HEK293 (cell line): Measurements from ENCODE around the gene SORCS3.

ENCODE experiments used
- CTCF ChIA-PET: fragments of 350-600 bp; formaldehyde crosslinking; extraction: SDS; loops from one replicate; lab custom pipeline; 2021; ENCODE audit warnings: antibody characterized with exemption; lab: Yijun Ruan, JAX
- POLR2A ChIA-PET: fragments of 300-600 bp; formaldehyde crosslinking; extraction: SDS; loops from one replicate; lab custom pipeline; 2020; ENCODE audit warnings: antibody characterized with exemption, inconsistent platforms; lab: Yijun Ruan, JAX
- H3K27ac ChIP-seq: fragments of 200-500 bp; sonication (Bioruptor generic); 2 replicates; pipeline ENCODE4 v1.5.1; 2014; ENCODE audit warnings: low read depth, low read length, control low read depth, inconsistent platforms; ENCODE audit errors: extremely low read depth
- H3K36me3 ChIP-seq, 2 experiments: fragments of 200-500 bp in 1 of 2; sonication (Bioruptor generic) in 1 of 2; 1 replicate in 1 of 2; 2 replicates in 1 of 2; pipeline ENCODE4 v1.5.1; 2014 to 2017; ENCODE audit warnings: inconsistent platforms in 2 of 2, low read length in 2 of 2; ENCODE audit not compliant: control insufficient read depth in 2 of 2, insufficient read depth in 1 of 2
- H3K4me1 ChIP-seq: fragments of 200-500 bp; sonication (Bioruptor generic); 2 replicates; pipeline ENCODE4 v1.5.1; 2014; ENCODE audit warnings: mild to moderate bottlenecking, low read length, inconsistent platforms; ENCODE audit not compliant: control insufficient read depth, insufficient read depth
- H3K4me3 ChIP-seq: 2 replicates; pipeline ENCODE4 v1.5.1; 2011; ENCODE audit warnings: low read depth, mild to moderate bottlenecking, control low read depth, low read length, moderate library complexity
- H3K9me3 ChIP-seq: fragments of 200-500 bp; sonication (Bioruptor generic); 2 replicates; pipeline ENCODE4 v1.5.1; 2014; ENCODE audit warnings: low read depth, low read length, inconsistent platforms; ENCODE audit not compliant: control insufficient read depth, insufficient read depth
- GFI1B ChIP-seq: fragments of 450-650 bp; formaldehyde crosslinking; IDR thresholded peaks from 2 replicates; pipeline ENCODE4 v1.5.1; 2016; ENCODE audit warnings: missing biosample characterization, missing genetic modification characterization
- GLI4 ChIP-seq: fragments of 450-650 bp; formaldehyde crosslinking; IDR thresholded peaks from 2 replicates; pipeline ENCODE4 v1.5.1; 2016; ENCODE audit warnings: missing biosample characterization, missing genetic modification characterization
- PRDM1 ChIP-seq: fragments of 450-650 bp; formaldehyde crosslinking; IDR thresholded peaks from 2 replicates; pipeline ENCODE4; 2016; ENCODE audit warnings: missing biosample characterization, missing genetic modification characterization
- ZFP37 ChIP-seq: fragments of 450-650 bp; formaldehyde crosslinking; IDR thresholded peaks from 2 replicates; pipeline ENCODE4 v1.5.1; 2016; ENCODE audit warnings: missing biosample characterization, missing genetic modification characterization
- ZNF121 ChIP-seq: fragments of 450-650 bp; formaldehyde crosslinking; IDR thresholded peaks from 2 replicates; pipeline ENCODE4 v1.5.1; 2016; ENCODE audit warnings: missing biosample characterization, missing genetic modification characterization
- ZNF155 ChIP-seq: fragments of 450-650 bp; formaldehyde crosslinking; IDR thresholded peaks from 2 replicates; pipeline ENCODE4 v1.5.1; 2016; ENCODE audit warnings: missing biosample characterization, missing genetic modification characterization
- ZNF174 ChIP-seq: fragments of 450-650 bp; formaldehyde crosslinking; IDR thresholded peaks from 2 replicates; pipeline ENCODE4 v1.5.0; 2017; ENCODE audit warnings: missing biosample characterization, mild to moderate bottlenecking, missing genetic modification characterization
- ZNF19 ChIP-seq: fragments of 450-650 bp; formaldehyde crosslinking; IDR thresholded peaks from 2 replicates; pipeline ENCODE4; 2016; ENCODE audit warnings: missing biosample characterization, missing genetic modification characterization, low read depth
- ZNF239 ChIP-seq: fragments of 450-650 bp; formaldehyde crosslinking; IDR thresholded peaks from 2 replicates; pipeline ENCODE4 v1.5.1; 2016; ENCODE audit warnings: missing biosample characterization, missing genetic modification characterization
- ZNF529 ChIP-seq: fragments of 450-650 bp; formaldehyde crosslinking; IDR thresholded peaks from 2 replicates; pipeline ENCODE4 v1.5.1; 2017; ENCODE audit warnings: missing genetic modification characterization, missing biosample characterization; ENCODE audit not compliant: insufficient replicate concordance
- ZNF555 ChIP-seq: fragments of 450-650 bp; formaldehyde crosslinking; conservative IDR thresholded peaks from 2 replicates; pipeline ENCODE4 v1.5.1; 2017; ENCODE audit warnings: missing biosample characterization, mild to moderate bottlenecking, missing genetic modification characterization, inconsistent platforms
- ZNF621 ChIP-seq: fragments of 450-650 bp; formaldehyde crosslinking; IDR thresholded peaks from 2 replicates; pipeline ENCODE4 v1.5.1; 2017; ENCODE audit warnings: missing biosample characterization, missing genetic modification characterization
- ZNF660 ChIP-seq: fragments of 450-650 bp; IDR thresholded peaks from 2 replicates; pipeline ENCODE4 v1.5.1; 2018; ENCODE audit warnings: missing biosample characterization, mild to moderate bottlenecking, missing genetic modification characterization
- ZSCAN30 ChIP-seq: fragments of 450-650 bp; IDR thresholded peaks from 2 replicates; pipeline ENCODE4 v1.5.1; 2018; ENCODE audit warnings: missing biosample characterization, mild to moderate bottlenecking, missing genetic modification characterization, moderate library complexity
- TF ChIP-seq, protein P1 (sequence below): fragments of 450-650 bp; formaldehyde crosslinking; IDR thresholded peaks from 2 replicates; pipeline ENCODE4 v1.5.1; 2016; ENCODE audit warnings: missing biosample characterization, missing genetic modification characterization
- TF ChIP-seq, protein P2 (sequence below): fragments of 450-650 bp; formaldehyde crosslinking; IDR thresholded peaks from 2 replicates; pipeline ENCODE4; 2016; ENCODE audit warnings: missing biosample characterization, missing genetic modification characterization
- TF ChIP-seq, protein P3 (sequence below): fragments of 450-650 bp; formaldehyde crosslinking; conservative IDR thresholded peaks from 2 replicates; pipeline ENCODE4 v1.5.1; 2016; ENCODE audit warnings: low read depth, missing biosample characterization, missing genetic modification characterization
- TF ChIP-seq, protein P4 (sequence below): fragments of 450-650 bp; formaldehyde crosslinking; IDR thresholded peaks from 2 replicates; pipeline ENCODE4 v1.5.1; 2017; ENCODE audit warnings: missing biosample characterization, missing genetic modification characterization
- TF ChIP-seq, protein P5 (sequence below): fragments of 450-650 bp; formaldehyde crosslinking; IDR thresholded peaks from 2 replicates; pipeline ENCODE4 v1.5.1; 2017; ENCODE audit warnings: missing biosample characterization, missing genetic modification characterization

Gene SORCS3

DNA sequence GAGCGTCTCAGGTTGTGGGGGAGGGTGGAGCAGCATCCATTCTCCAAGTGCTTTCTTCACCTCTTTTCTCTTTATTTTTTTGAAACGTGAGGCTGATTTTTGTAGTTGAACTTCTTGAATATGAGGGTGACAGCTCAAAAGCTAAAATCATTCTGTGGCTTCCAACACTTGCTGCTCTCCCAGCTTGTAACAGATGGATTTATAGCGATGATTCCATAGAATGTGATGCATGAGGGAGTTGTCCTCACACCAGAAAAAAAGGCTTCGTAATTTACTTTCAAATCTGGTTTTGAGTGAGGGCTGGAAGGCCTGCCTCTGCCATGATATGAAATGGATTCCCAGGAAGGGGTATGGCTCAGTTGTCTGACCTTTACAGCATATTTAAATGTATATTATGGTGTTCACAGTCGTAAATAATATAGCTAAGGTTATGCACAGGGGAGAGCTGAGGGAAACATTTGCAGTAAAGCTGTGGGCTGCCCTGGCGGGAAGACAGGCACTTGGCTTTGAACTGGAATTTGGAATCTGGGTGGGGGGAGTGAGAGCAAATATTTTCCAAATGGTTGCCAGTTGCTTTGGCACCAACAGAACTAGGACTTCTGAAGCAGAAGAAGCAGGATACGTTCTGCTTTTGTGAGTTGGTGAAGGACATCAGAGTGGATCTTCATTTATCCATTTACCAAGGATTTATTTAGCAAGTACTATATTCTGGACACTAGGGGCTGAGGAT is 166.7 kb downstream of the SORCS3 start:
- no peaks in the 10 kb centered on the region for H3K9me3 ChIP-seq
- ChIA-PET POLR2A (no interaction called here), CTCF (no interaction called here)
- no peak overlapping the region for H3K27ac ChIP-seq
- TF ChIP-seq ZNF121 (tag by site-specific recombination): no peak
- TF ChIP-seq, protein P1, sequence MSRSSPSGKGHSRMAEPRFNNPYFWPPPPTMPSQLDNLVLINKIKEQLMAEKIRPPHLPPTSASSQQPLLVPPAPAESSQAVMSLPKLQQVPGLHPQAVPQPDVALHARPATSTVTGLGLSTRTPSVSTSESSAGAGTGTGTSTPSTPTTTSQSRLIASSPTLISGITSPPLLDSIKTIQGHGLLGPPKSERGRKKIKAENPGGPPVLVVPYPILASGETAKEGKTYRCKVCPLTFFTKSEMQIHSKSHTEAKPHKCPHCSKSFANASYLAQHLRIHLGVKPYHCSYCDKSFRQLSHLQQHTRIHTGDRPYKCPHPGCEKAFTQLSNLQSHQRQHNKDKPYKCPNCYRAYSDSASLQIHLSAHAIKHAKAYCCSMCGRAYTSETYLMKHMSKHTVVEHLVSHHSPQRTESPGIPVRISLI (tag by site-specific recombination): no peak
- TF ChIP-seq ZNF155 (tag by site-specific recombination): no peak
- no peak for TF ChIP-seq PRDM1
- TF ChIP-seq ZNF621 (tag by site-specific recombination): no peak
- TF ChIP-seq, protein P2, sequence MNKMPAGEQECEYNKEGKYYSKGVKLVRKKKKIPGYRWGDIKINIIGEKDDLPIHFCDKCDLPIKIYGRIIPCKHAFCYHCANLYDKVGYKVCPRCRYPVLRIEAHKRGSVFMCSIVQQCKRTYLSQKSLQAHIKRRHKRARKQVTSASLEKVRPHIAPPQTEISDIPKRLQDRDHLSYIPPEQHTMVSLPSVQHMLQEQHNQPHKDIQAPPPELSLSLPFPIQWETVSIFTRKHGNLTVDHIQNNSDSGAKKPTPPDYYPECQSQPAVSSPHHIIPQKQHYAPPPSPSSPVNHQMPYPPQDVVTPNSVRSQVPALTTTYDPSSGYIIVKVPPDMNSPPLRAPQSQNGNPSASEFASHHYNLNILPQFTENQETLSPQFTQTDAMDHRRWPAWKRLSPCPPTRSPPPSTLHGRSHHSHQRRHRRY: no peak
- TF ChIP-seq GFI1B: no peak
- TF ChIP-seq GLI4 (tag by site-specific recombination): no peak
- no peak for TF ChIP-seq ZNF660 (tag by site-specific recombination)
- TF ChIP-seq ZFP37: no peak
- TF ChIP-seq ZNF555 (tag by site-specific recombination): no peak
- TF ChIP-seq, protein P3, sequence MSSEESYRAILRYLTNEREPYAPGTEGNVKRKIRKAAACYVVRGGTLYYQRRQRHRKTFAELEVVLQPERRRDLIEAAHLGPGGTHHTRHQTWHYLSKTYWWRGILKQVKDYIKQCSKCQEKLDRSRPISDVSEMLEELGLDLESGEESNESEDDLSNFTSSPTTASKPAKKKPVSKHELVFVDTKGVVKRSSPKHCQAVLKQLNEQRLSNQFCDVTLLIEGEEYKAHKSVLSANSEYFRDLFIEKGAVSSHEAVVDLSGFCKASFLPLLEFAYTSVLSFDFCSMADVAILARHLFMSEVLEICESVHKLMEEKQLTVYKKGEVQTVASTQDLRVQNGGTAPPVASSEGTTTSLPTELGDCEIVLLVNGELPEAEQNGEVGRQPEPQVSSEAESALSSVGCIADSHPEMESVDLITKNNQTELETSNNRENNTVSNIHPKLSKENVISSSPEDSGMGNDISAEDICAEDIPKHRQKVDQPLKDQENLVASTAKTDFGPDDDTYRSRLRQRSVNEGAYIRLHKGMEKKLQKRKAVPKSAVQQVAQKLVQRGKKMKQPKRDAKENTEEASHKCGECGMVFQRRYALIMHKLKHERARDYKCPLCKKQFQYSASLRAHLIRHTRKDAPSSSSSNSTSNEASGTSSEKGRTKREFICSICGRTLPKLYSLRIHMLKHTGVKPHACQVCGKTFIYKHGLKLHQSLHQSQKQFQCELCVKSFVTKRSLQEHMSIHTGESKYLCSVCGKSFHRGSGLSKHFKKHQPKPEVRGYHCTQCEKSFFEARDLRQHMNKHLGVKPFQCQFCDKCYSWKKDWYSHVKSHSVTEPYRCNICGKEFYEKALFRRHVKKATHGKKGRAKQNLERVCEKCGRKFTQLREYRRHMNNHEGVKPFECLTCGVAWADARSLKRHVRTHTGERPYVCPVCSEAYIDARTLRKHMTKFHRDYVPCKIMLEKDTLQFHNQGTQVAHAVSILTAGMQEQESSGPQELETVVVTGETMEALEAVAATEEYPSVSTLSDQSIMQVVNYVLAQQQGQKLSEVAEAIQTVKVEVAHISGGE (tag by site-specific recombination): no peak
- TF ChIP-seq, protein P4, sequence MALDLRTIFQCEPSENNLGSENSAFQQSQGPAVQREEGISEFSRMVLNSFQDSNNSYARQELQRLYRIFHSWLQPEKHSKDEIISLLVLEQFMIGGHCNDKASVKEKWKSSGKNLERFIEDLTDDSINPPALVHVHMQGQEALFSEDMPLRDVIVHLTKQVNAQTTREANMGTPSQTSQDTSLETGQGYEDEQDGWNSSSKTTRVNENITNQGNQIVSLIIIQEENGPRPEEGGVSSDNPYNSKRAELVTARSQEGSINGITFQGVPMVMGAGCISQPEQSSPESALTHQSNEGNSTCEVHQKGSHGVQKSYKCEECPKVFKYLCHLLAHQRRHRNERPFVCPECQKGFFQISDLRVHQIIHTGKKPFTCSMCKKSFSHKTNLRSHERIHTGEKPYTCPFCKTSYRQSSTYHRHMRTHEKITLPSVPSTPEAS (tag by site-specific recombination): no peak
- no peak for TF ChIP-seq ZNF239
- TF ChIP-seq, protein P5, sequence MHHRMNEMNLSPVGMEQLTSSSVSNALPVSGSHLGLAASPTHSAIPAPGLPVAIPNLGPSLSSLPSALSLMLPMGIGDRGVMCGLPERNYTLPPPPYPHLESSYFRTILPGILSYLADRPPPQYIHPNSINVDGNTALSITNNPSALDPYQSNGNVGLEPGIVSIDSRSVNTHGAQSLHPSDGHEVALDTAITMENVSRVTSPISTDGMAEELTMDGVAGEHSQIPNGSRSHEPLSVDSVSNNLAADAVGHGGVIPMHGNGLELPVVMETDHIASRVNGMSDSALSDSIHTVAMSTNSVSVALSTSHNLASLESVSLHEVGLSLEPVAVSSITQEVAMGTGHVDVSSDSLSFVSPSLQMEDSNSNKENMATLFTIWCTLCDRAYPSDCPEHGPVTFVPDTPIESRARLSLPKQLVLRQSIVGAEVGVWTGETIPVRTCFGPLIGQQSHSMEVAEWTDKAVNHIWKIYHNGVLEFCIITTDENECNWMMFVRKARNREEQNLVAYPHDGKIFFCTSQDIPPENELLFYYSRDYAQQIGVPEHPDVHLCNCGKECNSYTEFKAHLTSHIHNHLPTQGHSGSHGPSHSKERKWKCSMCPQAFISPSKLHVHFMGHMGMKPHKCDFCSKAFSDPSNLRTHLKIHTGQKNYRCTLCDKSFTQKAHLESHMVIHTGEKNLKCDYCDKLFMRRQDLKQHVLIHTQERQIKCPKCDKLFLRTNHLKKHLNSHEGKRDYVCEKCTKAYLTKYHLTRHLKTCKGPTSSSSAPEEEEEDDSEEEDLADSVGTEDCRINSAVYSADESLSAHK (tag by site-specific recombination): no peak
- TF ChIP-seq ZSCAN30: no peak
- no peak for TF ChIP-seq ZNF529 (tag by site-specific recombination)
- TF ChIP-seq ZNF19 (tag by site-specific recombination): no peak
- TF ChIP-seq ZNF174 (tag by site-specific recombination): no peak
- H3K4me1 ChIP-seq: no peaks in the 10 kb centered on the region
- H3K4me3 ChIP-seq: no peak overlapping the region
- no peaks in the 10 kb centered on the region for H3K36me3 ChIP-seq
